ENCODE results near the gene ADAMTS19.

- TF ChIP-seq CTCF (IDR thresholded peaks at IDR 0.05) (no peak), POLR2A (IDR thresholded peaks at IDR 0.05) (no peak)
These were observed 81.0 kb downstream of the ADAMTS19 start for GRCh38 chr5:129541051-129541450.

Measured in Peyer's patch (tissue), 4 donors.